A549 (cell line): Measurements from ENCODE around the gene SPTA1. TPM values are rescaled to one million over a fixed set of nuclear protein-coding genes. Genes with fewer than 3 reads are reported as not detected.

Source experiments
- ATAC-seq, 2 experiments: fragments of 200-7000 bp in 1 of 2; fragments of >200 bp in 1 of 2; cut with Nextera tagmentation in 1 of 2; cut with Tn5 transposase in 1 of 2; 3 replicates each; pipeline versions ENCODE4 v1.8.0 to v1.9.1; 2018 to 2020; ENCODE audit warnings: mild to moderate bottlenecking in 1 of 2, moderate library complexity in 1 of 2
- CTCF ChIA-PET: fragments of 300-600 bp; sonication (Branson Sonifier 250); formaldehyde crosslinking; extraction: SDS; loops from one replicate; lab custom pipeline; 2021; ENCODE audit warnings: antibody characterized with exemption, inconsistent platforms; lab: Yijun Ruan, JAX
- POLR2A ChIA-PET: fragments of 350-600 bp; formaldehyde crosslinking; extraction: SDS; loops from one replicate; lab custom pipeline; 2021; ENCODE audit warnings: antibody characterized with exemption, inconsistent platforms; lab: Yijun Ruan, JAX
- DNase-seq, 2 experiments: peaks; one replicate each; pipeline versions ENCODE4 v3.0.0 to v3.0.0-alpha.2; 2011 to 2016; ENCODE audit warnings: low read depth in 1 of 2, low spot score in 1 of 2
- FAIRE-seq: peaks from 2 replicates; lab custom pipeline; 2011; peaks lifted over from hg19 to GRCh38; lab: Jason Lieb, UNC
- H3K27ac ChIP-seq, 2 experiments: fragments of >200 bp; sonication (Bioruptor Twin); formaldehyde crosslinking; 3 replicates each; pipeline ENCODE4 v1.5.1; 2016 to 2017
- H3K4me1 ChIP-seq: fragments of >200 bp; sonication (Bioruptor Twin); formaldehyde crosslinking; 3 replicates; pipeline ENCODE4 v1.6.1; 2016
- H3K4me2 ChIP-seq: fragments of >200 bp; sonication (Bioruptor Twin); formaldehyde crosslinking; 3 replicates; pipeline ENCODE4 v1.6.1; 2016
- H3K4me3 ChIP-seq: fragments of >200 bp; sonication (Bioruptor Twin); formaldehyde crosslinking; 3 replicates; pipeline ENCODE4 v1.5.1; 2016
- H3K9me3 ChIP-seq: fragments of >200 bp; sonication (Bioruptor Twin); formaldehyde crosslinking; 3 replicates; pipeline ENCODE4 v1.6.1; 2016
- CBX2 ChIP-seq: fragments of 200-600 bp; sonication (generic); IDR thresholded peaks from 2 replicates; pipeline ENCODE4 v1.6.1; 2016; ENCODE audit warnings: low read depth, mild to moderate bottlenecking, borderline replicate concordance
- EHF ChIP-seq: fragments of 250-450 bp; sonication (Bioruptor Pico); IDR thresholded peaks from 2 replicates; pipeline ENCODE4 v1.5.0; 2020; ENCODE audit warnings: mild to moderate bottlenecking
- EHMT2 ChIP-seq: fragments of 200-600 bp; sonication (generic); IDR thresholded peaks from 2 replicates; pipeline ENCODE4 v1.6.1; 2016; ENCODE audit warnings: antibody characterized with exemption, low read depth, mild to moderate bottlenecking, moderate library complexity
- GATA3 ChIP-seq: IDR thresholded peaks from 2 replicates; pipeline ENCODE4 v1.6.1; 2012; ENCODE audit warnings: borderline replicate concordance
- HDAC2 ChIP-seq: fragments of 200-600 bp; sonication (generic); IDR thresholded peaks from 2 replicates; pipeline ENCODE4 v1.6.1; 2016
- HOXB5 ChIP-seq: fragments of 250-450 bp; sonication (Bioruptor Pico); IDR thresholded peaks from 2 replicates; pipeline ENCODE4 v1.5.0; 2020; ENCODE audit warnings: mild to moderate bottlenecking, moderate library complexity
- JUNB ChIP-seq: fragments of >200 bp; sonication (Bioruptor Twin); formaldehyde crosslinking; IDR thresholded peaks from 2 replicates; pipeline ENCODE4 v1.6.1; 2016
- KDM5A ChIP-seq: fragments of 200-600 bp; sonication (generic); IDR thresholded peaks from 2 replicates; pipeline ENCODE4 v1.6.1; 2016; ENCODE audit warnings: antibody characterized with exemption, mild to moderate bottlenecking
- MAFK ChIP-seq: fragments of 450-650 bp; IDR thresholded peaks from 2 replicates; pipeline ENCODE4 v1.6.1; 2014; ENCODE audit not compliant: partially characterized antibody
- NFE2L2 ChIP-seq: fragments of 150-350 bp; conservative IDR thresholded peaks from 2 replicates; pipeline ENCODE4 v1.6.1; 2014; ENCODE audit warnings: low read length
- NR3C1 ChIP-seq: fragments of >200 bp; sonication (Bioruptor Twin); formaldehyde crosslinking; IDR thresholded peaks from 3 replicates; pipeline ENCODE4 v1.6.1; 2017
- WGBS: methylation state at CpG from one replicate; pipeline ENCODE4 v1.1.6; 2017; ENCODE audit errors: missing lambda C conversion rate; 5-methylcytosine and 5-hydroxymethylcytosine counted together
- polyA plus RNA-seq, 4 experiments: library from polyadenylated mRNA; depleted of rRNA in 3 of 4; stranded (reverse); fragments of >200 nt; fragmentation: RNase III in 1 of 4; extraction: RNeasy Plus Mini Kit Qiagen cat#74134 plus additional on column Dnase treatment in 1 of 4; gene quantifications; 2 replicates in 3 of 4; 3 replicates in 1 of 4; pipeline ENCODE4 v1.2.3, GENCODE V29; 2011 to 2017
- TF ChIP-seq, protein P1 (sequence below): fragments of >200 bp; sonication (Bioruptor Twin); formaldehyde crosslinking; IDR thresholded peaks from 3 replicates; pipeline ENCODE4 v1.6.1; 2016
- TF ChIP-seq, protein P2 (sequence below): fragments of 250-450 bp; sonication (Bioruptor Pico); IDR thresholded peaks from 2 replicates; pipeline ENCODE4 v1.5.0; 2020; ENCODE audit warnings: low read depth, mild to moderate bottlenecking, moderate library complexity
- TF ChIP-seq, protein P3 (sequence below): fragments of 450-650 bp; IDR thresholded peaks from 2 replicates; pipeline ENCODE4 v1.6.1; 2014; ENCODE audit warnings: antibody characterized with exemption
- TF ChIP-seq, protein P4 (sequence below): fragments of 200-600 bp; sonication (generic); IDR thresholded peaks from 2 replicates; pipeline ENCODE4 v1.6.1; 2016; ENCODE audit warnings: antibody characterized with exemption, mild to moderate bottlenecking, moderate library complexity
- TF ChIP-seq, protein P5 (sequence below): IDR thresholded peaks from 2 replicates; pipeline ENCODE4 v1.6.1; 2012; ENCODE audit warnings: low read depth, borderline replicate concordance

SPTA1 gene
- polyA plus RNA-seq, 2 of the 4 experiments (the other 2 are of a cell fraction): 0.10 TPM; not detected in 1

DNA sequence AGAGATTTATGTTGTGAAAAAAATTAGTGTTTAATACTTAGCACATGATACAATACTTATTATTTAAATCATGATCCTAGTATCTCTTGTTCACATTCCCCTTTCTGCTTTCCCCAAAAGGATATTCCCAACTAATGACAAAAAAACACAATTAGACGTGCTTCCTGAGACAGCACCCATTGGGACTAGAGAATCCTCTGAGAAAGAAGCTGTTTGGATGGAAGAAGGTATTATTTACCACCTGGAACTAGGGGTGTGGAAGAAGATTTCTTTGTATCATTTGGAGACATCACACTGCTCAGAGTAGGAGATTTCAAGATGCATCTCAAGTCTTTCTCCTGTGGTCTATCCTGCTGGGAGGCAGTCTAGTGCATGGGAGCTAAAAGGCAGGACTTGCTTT lies 81.5 kb downstream of the SPTA1 start, which contains the start of gene OR10Z1:
Gene OR10Z1 (plus strand): TSS at position 301 of the 400 bp plus-strand sequence. CDS start 1,171 bp downstream, outside the sequence.
- Histone ChIP-seq H3K9me3 (no peaks in the 10 kb centered on the region), H3K4me2 (no peak within 1 kb of the TSS), H3K27ac (no peak within 1 kb of the TSS)
- DNase-seq (no peak), FAIRE-seq (no peak), ATAC-seq (no peak)
- TF ChIP-seq, protein P1, sequence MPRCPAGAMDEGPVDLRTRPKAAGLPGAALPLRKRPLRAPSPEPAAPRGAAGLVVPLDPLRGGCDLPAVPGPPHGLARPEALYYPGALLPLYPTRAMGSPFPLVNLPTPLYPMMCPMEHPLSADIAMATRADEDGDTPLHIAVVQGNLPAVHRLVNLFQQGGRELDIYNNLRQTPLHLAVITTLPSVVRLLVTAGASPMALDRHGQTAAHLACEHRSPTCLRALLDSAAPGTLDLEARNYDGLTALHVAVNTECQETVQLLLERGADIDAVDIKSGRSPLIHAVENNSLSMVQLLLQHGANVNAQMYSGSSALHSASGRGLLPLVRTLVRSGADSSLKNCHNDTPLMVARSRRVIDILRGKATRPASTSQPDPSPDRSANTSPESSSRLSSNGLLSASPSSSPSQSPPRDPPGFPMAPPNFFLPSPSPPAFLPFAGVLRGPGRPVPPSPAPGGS: no peak
- TF ChIP-seq EHF (CRISPR knock-in tag) (no peak), HOXB5 (CRISPR knock-in tag) (no peak), NFE2L2 (no peak), NR3C1 (no peak), KDM5A (no peak), GATA3 (no peak), CBX2 (no peak), HDAC2 (no peak), EHMT2 (no peak)
- TF ChIP-seq, protein P2, sequence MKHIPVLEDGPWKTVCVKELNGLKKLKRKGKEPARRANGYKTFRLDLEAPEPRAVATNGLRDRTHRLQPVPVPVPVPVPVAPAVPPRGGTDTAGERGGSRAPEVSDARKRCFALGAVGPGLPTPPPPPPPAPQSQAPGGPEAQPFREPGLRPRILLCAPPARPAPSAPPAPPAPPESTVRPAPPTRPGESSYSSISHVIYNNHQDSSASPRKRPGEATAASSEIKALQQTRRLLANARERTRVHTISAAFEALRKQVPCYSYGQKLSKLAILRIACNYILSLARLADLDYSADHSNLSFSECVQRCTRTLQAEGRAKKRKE (CRISPR knock-in tag): no peak
- TF ChIP-seq, protein P3, sequence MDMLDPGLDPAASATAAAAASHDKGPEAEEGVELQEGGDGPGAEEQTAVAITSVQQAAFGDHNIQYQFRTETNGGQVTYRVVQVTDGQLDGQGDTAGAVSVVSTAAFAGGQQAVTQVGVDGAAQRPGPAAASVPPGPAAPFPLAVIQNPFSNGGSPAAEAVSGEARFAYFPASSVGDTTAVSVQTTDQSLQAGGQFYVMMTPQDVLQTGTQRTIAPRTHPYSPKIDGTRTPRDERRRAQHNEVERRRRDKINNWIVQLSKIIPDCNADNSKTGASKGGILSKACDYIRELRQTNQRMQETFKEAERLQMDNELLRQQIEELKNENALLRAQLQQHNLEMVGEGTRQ: no peak
- TF ChIP-seq, all 56 proteins: peak for 0
- WGBS: 0% methylated on average over 1 of the region's 1 CpG
- POLR2A ChIA-PET: no interaction called here
- CTCF ChIA-PET: no interaction called here
- Histone ChIP-seq H3K4me3 (no peak within 1 kb of the TSS), H3K4me1 (no peaks in the 10 kb centered on the region)

DNA sequence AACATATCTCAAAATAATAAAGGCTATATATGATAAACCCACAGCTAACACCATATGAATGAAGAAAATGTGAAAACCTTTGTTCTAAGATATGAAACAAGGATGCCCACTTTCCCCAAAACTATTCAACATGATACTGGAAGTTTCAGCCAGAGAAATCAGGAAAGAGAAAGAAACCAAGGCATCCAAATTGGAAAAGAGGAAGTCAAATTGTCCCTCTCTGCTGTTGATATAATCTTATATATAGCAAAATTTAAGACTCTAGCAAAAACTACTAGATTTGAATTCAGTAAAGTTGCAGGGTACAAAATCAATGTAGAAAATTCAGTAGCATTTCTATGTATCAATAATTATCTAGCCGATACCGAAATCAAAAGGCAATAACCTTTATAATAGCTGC lies 85.8 kb downstream of the SPTA1 start:
- POLR2A ChIA-PET: no interaction called here
- H3K9me3 ChIP-seq: no peaks in the 10 kb centered on the region
- H3K4me1 ChIP-seq: no peaks in the 10 kb centered on the region
- no peak overlapping the region for H3K4me2 ChIP-seq
- ATAC-seq (no peak), FAIRE-seq (no peak), DNase-seq (no peak)
- CTCF ChIA-PET: no interaction called here
- no peak overlapping the region for H3K27ac ChIP-seq
- WGBS: 13% methylated on average over 2 of the region's 2 CpGs
- TF ChIP-seq MAFK (no peak), EHF (CRISPR knock-in tag) (no peak), JUNB (no peak), NR3C1 (no peak), NFE2L2 (no peak), HDAC2 (no peak)
- TF ChIP-seq, protein P2 (CRISPR knock-in tag): no peak
- TF ChIP-seq, protein P4, sequence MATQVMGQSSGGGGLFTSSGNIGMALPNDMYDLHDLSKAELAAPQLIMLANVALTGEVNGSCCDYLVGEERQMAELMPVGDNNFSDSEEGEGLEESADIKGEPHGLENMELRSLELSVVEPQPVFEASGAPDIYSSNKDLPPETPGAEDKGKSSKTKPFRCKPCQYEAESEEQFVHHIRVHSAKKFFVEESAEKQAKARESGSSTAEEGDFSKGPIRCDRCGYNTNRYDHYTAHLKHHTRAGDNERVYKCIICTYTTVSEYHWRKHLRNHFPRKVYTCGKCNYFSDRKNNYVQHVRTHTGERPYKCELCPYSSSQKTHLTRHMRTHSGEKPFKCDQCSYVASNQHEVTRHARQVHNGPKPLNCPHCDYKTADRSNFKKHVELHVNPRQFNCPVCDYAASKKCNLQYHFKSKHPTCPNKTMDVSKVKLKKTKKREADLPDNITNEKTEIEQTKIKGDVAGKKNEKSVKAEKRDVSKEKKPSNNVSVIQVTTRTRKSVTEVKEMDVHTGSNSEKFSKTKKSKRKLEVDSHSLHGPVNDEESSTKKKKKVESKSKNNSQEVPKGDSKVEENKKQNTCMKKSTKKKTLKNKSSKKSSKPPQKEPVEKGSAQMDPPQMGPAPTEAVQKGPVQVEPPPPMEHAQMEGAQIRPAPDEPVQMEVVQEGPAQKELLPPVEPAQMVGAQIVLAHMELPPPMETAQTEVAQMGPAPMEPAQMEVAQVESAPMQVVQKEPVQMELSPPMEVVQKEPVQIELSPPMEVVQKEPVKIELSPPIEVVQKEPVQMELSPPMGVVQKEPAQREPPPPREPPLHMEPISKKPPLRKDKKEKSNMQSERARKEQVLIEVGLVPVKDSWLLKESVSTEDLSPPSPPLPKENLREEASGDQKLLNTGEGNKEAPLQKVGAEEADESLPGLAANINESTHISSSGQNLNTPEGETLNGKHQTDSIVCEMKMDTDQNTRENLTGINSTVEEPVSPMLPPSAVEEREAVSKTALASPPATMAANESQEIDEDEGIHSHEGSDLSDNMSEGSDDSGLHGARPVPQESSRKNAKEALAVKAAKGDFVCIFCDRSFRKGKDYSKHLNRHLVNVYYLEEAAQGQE: no peak
- TF ChIP-seq, protein P3: no peak
- TF ChIP-seq, protein P5, sequence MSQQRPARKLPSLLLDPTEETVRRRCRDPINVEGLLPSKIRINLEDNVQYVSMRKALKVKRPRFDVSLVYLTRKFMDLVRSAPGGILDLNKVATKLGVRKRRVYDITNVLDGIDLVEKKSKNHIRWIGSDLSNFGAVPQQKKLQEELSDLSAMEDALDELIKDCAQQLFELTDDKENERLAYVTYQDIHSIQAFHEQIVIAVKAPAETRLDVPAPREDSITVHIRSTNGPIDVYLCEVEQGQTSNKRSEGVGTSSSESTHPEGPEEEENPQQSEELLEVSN: no peak
- TF ChIP-seq, all 56 proteins: peak for 0
- H3K4me3 ChIP-seq: no peak overlapping the region
